Neural cell (in vitro differentiated cells): Measurements from ENCODE around the gene TRPM4. TPM values are rescaled to one million over a fixed set of nuclear protein-coding genes. Genes with fewer than 3 reads are reported as not detected.

Experiments used
- H2AFZ ChIP-seq: fragments of 200-600, 300-800 bp; sonication (generic), shearing (Covaris generic); 2 replicates; pipeline ENCODE4 v1.6.0; 2014; ENCODE audit warnings: low read depth, mild to moderate bottlenecking, antibody characterized with exemption, low read length, moderate library complexity
- H3F3A ChIP-seq: fragments of 200-600 bp; shearing (Covaris generic); 2 replicates; pipeline ENCODE4 v1.6.1; 2016; ENCODE audit warnings: mild to moderate bottlenecking, moderate library complexity, mixed read lengths, antibody characterized with exemption, low read length; ENCODE audit not compliant: insufficient read depth, poor library complexity, severe bottlenecking
- H3K27ac ChIP-seq: fragments of 200-600, 300-800 bp; sonication (generic), shearing (Covaris generic); 2 replicates; pipeline ENCODE4 v1.5.1; 2014; ENCODE audit warnings: mild to moderate bottlenecking, low read length, moderate library complexity
- H3K27me3 ChIP-seq: fragments of 300-800, 200-600 bp; sonication (generic), shearing (Covaris generic); 2 replicates; pipeline ENCODE4 v1.6.0; 2014; ENCODE audit warnings: mild to moderate bottlenecking, low read depth, low read length, moderate library complexity; ENCODE audit not compliant: insufficient read depth
- H3K36me3 ChIP-seq: fragments of 300-800, 200-600 bp; sonication (generic), shearing (Covaris generic); 2 replicates; pipeline ENCODE4 v1.5.1; 2014; ENCODE audit warnings: mild to moderate bottlenecking, antibody characterized with exemption, low read length, moderate library complexity; ENCODE audit not compliant: insufficient read depth
- H3K4me2 ChIP-seq: fragments of 300-800, 200-600 bp; sonication (generic), shearing (Covaris generic); 2 replicates; pipeline ENCODE4 v1.6.0; 2014; ENCODE audit warnings: mild to moderate bottlenecking, low read length
- H3K4me3 ChIP-seq: fragments of 300-800, 200-600 bp; sonication (generic), shearing (Covaris generic); 2 replicates; pipeline ENCODE4 v1.5.1; 2014; ENCODE audit warnings: mild to moderate bottlenecking, low read length, moderate library complexity
- H3K79me2 ChIP-seq: fragments of 200-600 bp; shearing (Covaris generic); replicated peaks from 2 replicates; pipeline ENCODE4 v1.6.0; 2014; ENCODE audit warnings: mild to moderate bottlenecking, low read length, moderate library complexity; ENCODE audit not compliant: insufficient read depth
- H3K9ac ChIP-seq: fragments of 300-800, 200-600 bp; sonication (generic), shearing (Covaris generic); 2 replicates; pipeline ENCODE4 v1.6.1; 2016; ENCODE audit warnings: mild to moderate bottlenecking, low read length, mixed read lengths
- H3K9me2 ChIP-seq: fragments of 200-600 bp; shearing (Covaris generic); 2 replicates; pipeline ENCODE4 v1.6.1; 2016; ENCODE audit warnings: mild to moderate bottlenecking, low read length, mixed read lengths; ENCODE audit not compliant: insufficient read depth
- H3K9me3 ChIP-seq: fragments of 200-600, 300-800 bp; sonication (generic), shearing (Covaris generic); 2 replicates; pipeline ENCODE4 v1.6.1; 2016; ENCODE audit warnings: mild to moderate bottlenecking, mixed run types, low read length, moderate library complexity, mixed read lengths
- H4K20me1 ChIP-seq: fragments of 200-600 bp; shearing (Covaris generic); 2 replicates; pipeline ENCODE4 v1.6.1; 2016; ENCODE audit warnings: mild to moderate bottlenecking, mixed run types; ENCODE audit not compliant: insufficient read depth
- CTCF ChIP-seq: fragments of 450-650 bp; IDR thresholded peaks from 2 replicates; pipeline ENCODE4 v1.5.1; 2014; ENCODE audit warnings: antibody characterized with exemption, mild to moderate bottlenecking, moderate library complexity; ENCODE audit not compliant: poor library complexity, severe bottlenecking
- EP300 ChIP-seq: fragments of 450-650 bp; conservative IDR thresholded peaks from 2 replicates; pipeline ENCODE4 v1.6.1; 2014; ENCODE audit warnings: antibody characterized with exemption, mild to moderate bottlenecking, moderate library complexity; ENCODE audit not compliant: poor library complexity, severe bottlenecking
- EZH2 ChIP-seq: fragments of 200-600, 300-800 bp; shearing (Covaris generic), sonication (generic); IDR thresholded peaks from 2 replicates; pipeline ENCODE4 v1.6.1; 2014; ENCODE audit warnings: antibody characterized with exemption, low read length, borderline replicate concordance, mild to moderate bottlenecking; ENCODE audit not compliant: insufficient read depth, poor library complexity, severe bottlenecking
- MXI1 ChIP-seq: fragments of 450-650 bp; conservative IDR thresholded peaks from 2 replicates; pipeline ENCODE4 v1.6.1; 2014; ENCODE audit warnings: antibody characterized with exemption, mild to moderate bottlenecking; ENCODE audit not compliant: poor library complexity, severe bottlenecking
- POLR2AphosphoS5 ChIP-seq: IDR thresholded peaks from 2 replicates; pipeline ENCODE4 v1.6.1; 2012
- RAD21 ChIP-seq: fragments of 450-650 bp; conservative IDR thresholded peaks from 2 replicates; pipeline ENCODE4 v1.6.1; 2014; ENCODE audit warnings: antibody characterized with exemption, mild to moderate bottlenecking, moderate library complexity
- REST ChIP-seq: IDR thresholded peaks from 2 replicates; pipeline ENCODE4 v1.6.1; 2012; ENCODE audit warnings: borderline replicate concordance
- SMC3 ChIP-seq: fragments of 450-650 bp; conservative IDR thresholded peaks from 2 replicates; pipeline ENCODE4 v1.6.1; 2014; ENCODE audit warnings: antibody characterized with exemption, mild to moderate bottlenecking, moderate library complexity; ENCODE audit not compliant: poor library complexity
- TAF1 ChIP-seq: IDR thresholded peaks from 2 replicates; pipeline ENCODE4 v1.6.1; 2012; ENCODE audit warnings: low read depth
- polyA plus RNA-seq: library from polyadenylated mRNA; depleted of rRNA; stranded (reverse); fragments of >200 nt; gene quantifications from 2 replicates; pipeline ENCODE4 v1.2.3, GENCODE V29; 2014

TRPM4 gene
- polyA plus RNA-seq, 1 donor from 2014 or later: 42.5 TPM

- no peaks in the 10 kb centered on the region for H3K9me2 ChIP-seq
- no peaks in the 10 kb centered on the region for H3F3A ChIP-seq
- H3K4me3 ChIP-seq: peak within 1 kb of the TSS; percentile 98
- H3K9ac ChIP-seq: peak within 1 kb of the TSS; percentile 94
- H3K9me3 ChIP-seq: no peaks in the 10 kb centered on the region
- peak within 1 kb of the TSS; percentile 91 for H3K4me2 ChIP-seq
- no peaks in the 10 kb centered on the region for H3K79me2 ChIP-seq
- TF ChIP-seq REST (peak; percentile 61), CTCF (no peak), RAD21 (no peak), MXI1 (peak; percentile 41), TAF1 (no peak), SMC3 (no peak), EP300 (no peak), POLR2AphosphoS5 (no peak), EZH2 (no peak)
- H4K20me1 ChIP-seq: no peaks in the 10 kb centered on the region
- peak within 1 kb of the TSS; percentile 69 for H2AFZ ChIP-seq
- peak within 1 kb of the TSS; percentile 87 for H3K27ac ChIP-seq
- peaks cover 15% of the 10 kb centered on the region for H3K27me3 ChIP-seq
- no peaks in the 10 kb centered on the region for H3K36me3 ChIP-seq
Observed at GRCh38 chr19:49119411-49120324, 37.9 kb upstream of the TRPM4 start, which contains the start of gene PPFIA3. Gene PPFIA3 (plus strand): TSS chr19:49119544. CDS start chr19:49127874, 8,330 bp downstream.

- H2AFZ ChIP-seq: no peak overlapping the region
- no peak for TF ChIP-seq RAD21
- no peak for TF ChIP-seq MXI1
- TF ChIP-seq TAF1: no peak
- no peak for TF ChIP-seq EP300
- TF ChIP-seq EZH2: no peak
- TF ChIP-seq POLR2AphosphoS5: no peak
- no peak for TF ChIP-seq SMC3
- no peak for TF ChIP-seq REST
- TF ChIP-seq CTCF: no peak
- peak overlapping the region; percentile 66 for H3K4me2 ChIP-seq
- peak overlapping the region; percentile 98 for H3K4me3 ChIP-seq
- no peaks in the 10 kb centered on the region for H3K36me3 ChIP-seq
- no peaks in the 10 kb centered on the region for H3K9me3 ChIP-seq
- H3K9me2 ChIP-seq: no peaks in the 10 kb centered on the region
- H3K27me3 ChIP-seq: peaks cover 15% of the 10 kb centered on the region
- no peaks in the 10 kb centered on the region for H4K20me1 ChIP-seq
- peak overlapping the region; percentile 94 for H3K9ac ChIP-seq
- no peak overlapping the region for H3K27ac ChIP-seq
- H3K79me2 ChIP-seq: no peaks in the 10 kb centered on the region
- no peaks in the 10 kb centered on the region for H3F3A ChIP-seq
Observed at GRCh38 chr19:49120325-49120683, 37.3 kb upstream of the TRPM4 start.
